Hepatocyte (in vitro differentiated cells): ENCODE measurements around the gene ARSH.

Experiments used
- CTCF ChIP-seq: fragments of 200-600 bp; sonication (generic); IDR thresholded peaks from 2 replicates; pipeline ENCODE4 v1.5.1; 2016; ENCODE audit warnings: antibody characterized with exemption, mild to moderate bottlenecking; ENCODE audit not compliant: poor library complexity
- EZH2 ChIP-seq: fragments of 200-600 bp; sonication (generic); IDR thresholded peaks from 2 replicates; pipeline ENCODE4 v1.6.1; 2016; ENCODE audit warnings: antibody characterized with exemption, mild to moderate bottlenecking, borderline replicate concordance
- EZH2phosphoT487 ChIP-seq: fragments of 200-600 bp; sonication (generic); IDR thresholded peaks from one replicate; pipeline ENCODE4 v1.6.1; 2018; ENCODE audit warnings: antibody characterized with exemption, mild to moderate bottlenecking, low read depth, moderate library complexity; ENCODE audit not compliant: unreplicated experiment, severe bottlenecking

DNA sequence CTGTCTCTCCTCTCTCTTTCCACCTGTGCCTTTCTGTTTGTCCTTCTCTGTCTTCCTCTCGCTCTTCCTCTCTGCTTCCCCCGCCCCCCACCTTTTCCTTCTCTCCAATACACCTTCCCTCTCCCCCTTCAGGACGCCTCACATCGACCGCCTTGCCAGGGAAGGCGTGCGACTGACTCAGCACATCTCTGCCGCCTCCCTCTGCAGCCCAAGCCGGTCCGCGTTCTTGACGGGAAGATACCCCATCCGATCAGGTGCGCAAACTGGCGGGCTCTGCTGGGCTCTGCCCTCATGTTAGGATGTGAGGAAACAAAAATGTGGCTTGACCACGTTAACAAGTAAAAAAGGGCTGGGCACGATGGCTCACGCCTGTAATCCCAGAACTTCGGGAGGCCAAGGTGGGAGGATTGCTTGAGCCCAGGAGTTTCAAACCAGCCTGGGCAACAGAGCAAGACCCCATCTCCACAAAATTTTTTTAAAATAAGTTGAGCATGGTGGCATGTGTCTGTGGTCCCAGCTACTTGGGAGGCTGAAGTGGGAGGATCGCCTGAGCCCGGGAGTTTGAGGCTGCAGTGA lies 70.2 kb downstream of the ARSH start:
- TF ChIP-seq CTCF, result no peak
- no peak for TF ChIP-seq EZH2phosphoT487
- no peak for TF ChIP-seq EZH2
